ENCODE measurements around the gene IDH3G. TPM values are rescaled to one million over a fixed set of nuclear protein-coding genes. Genes with fewer than 3 reads are reported as not detected.

IDH3G gene
- total RNA-seq, 1 experiment from 2014 or later: 43.2 TPM

- Histone ChIP-seq H4K8ac (replicated peaks; ENCODE audit: insufficient read length, low read depth, low read length) (no peak overlapping the region), H2AFZ (ENCODE audit: low read length) (no peak overlapping the region), H3K27ac (ENCODE audit: insufficient read length, low read depth, low read length) (no peak overlapping the region), H3K27me3 (ENCODE audit: insufficient read depth, low read length) (no peaks in the 10 kb centered on the region), H3K23me2 (ENCODE audit: insufficient read length, low read depth, low read length, poor library complexity, severe bottlenecking) (peaks cover 5% of the 10 kb centered on the region), H3T11ph (ENCODE audit: low read length) (no peak overlapping the region), H2BK20ac (ENCODE audit: low read depth, low read length, poor library complexity, severe bottlenecking) (no peak overlapping the region), H4K20me1 (ENCODE audit: control insufficient read depth, insufficient read depth, insufficient read length) (no peaks in the 10 kb centered on the region), H3K4ac (ENCODE audit: low read depth, low read length) (no peak overlapping the region), H3K23ac (ENCODE audit: insufficient read length, low read depth, low read length) (no peak overlapping the region), H3K9me3 (ENCODE audit: control insufficient read depth, low read depth, low read length) (peaks cover 9% of the 10 kb centered on the region), H3K14ac (ENCODE audit: insufficient read depth, low read length) (no peak overlapping the region), H3K79me2 (ENCODE audit: insufficient read depth, low read length) (peaks cover 9% of the 10 kb centered on the region; the same call in 1 of the 2 replicates), H4K5ac (ENCODE audit: insufficient read length, low read depth, low read length) (no peak overlapping the region), H4K91ac (ENCODE audit: insufficient read length, low read depth, low read length) (no peak overlapping the region), H3K4me2 (ENCODE audit: insufficient read depth, insufficient read length, low read length) (no peak overlapping the region), H3K56ac (ENCODE audit: insufficient read length, low read depth, low read length) (no peak overlapping the region), H2BK120ac (ENCODE audit: low read depth, low read length, poor library complexity, severe bottlenecking) (no peak overlapping the region), H2BK12ac (ENCODE audit: insufficient read length, low read depth, low read length) (no peak overlapping the region), H3K9ac (ENCODE audit: extremely low read depth, insufficient read length, low read length) (no peak overlapping the region), H3K4me1 (ENCODE audit: insufficient read depth, low read length) (no peaks in the 10 kb centered on the region), H2BK5ac (ENCODE audit: insufficient read length, low read length) (no peak overlapping the region), H2BK15ac (ENCODE audit: low read depth, low read length) (no peak overlapping the region), H3K18ac (ENCODE audit: insufficient read length, low read depth, low read length) (no peak overlapping the region), H2AK5ac (ENCODE audit: insufficient read length, low read length) (no peak overlapping the region), H3K79me1 (ENCODE audit: insufficient read depth, low read depth, low read length, poor library complexity, severe bottlenecking) (no peaks in the 10 kb centered on the region)
- WGBS (ENCODE audit: extremely low coverage, insufficient read length, low lambda C conversion rate): no CpG with 5 or more reads among the region's 10 CpGs
- peaks cover 6 to 16% of the 10 kb centered on the region in 2 experiments for H3K4me1 Mint-ChIP-seq
- H3K9me3 Mint-ChIP-seq: peaks cover 57 to 70% of the 10 kb centered on the region in 2 experiments
- peaks cover 6% of the 10 kb centered on the region for H3K27me3 Mint-ChIP-seq (ENCODE audit: low read depth)
- TF ChIP-seq CTCF (conservative IDR thresholded peaks at IDR 0.05): no peak
- peaks cover under 1 to 17% (median 11%) of the 10 kb centered on the region in 3 experiments; a peak in 5 of 7 replicates for H3K36me3 Mint-ChIP-seq (ENCODE audit: insufficient read depth in 1 of 3, low read depth in 3 of 3)
- no peak for DNase-seq
- H3K4me3 Mint-ChIP-seq: no peak overlapping the region
- no peak overlapping the region for H3K27ac Mint-ChIP-seq
Measured at GRCh38 chrX:153832728-153833127, 38.6 kb upstream of the IDH3G start.

All from H9 (cell line).